ENCODE data around the gene RHOH. TPM values are rescaled to one million over a fixed set of nuclear protein-coding genes. Genes with fewer than 3 reads are reported as not detected.

The RHOH gene
- polyA plus RNA-seq, 1 experiment: not detected

- Histone ChIP-seq H3K36me3 (ENCODE audit: control insufficient read depth, insufficient read depth, low read length) (no peaks in the 10 kb centered on the region), H3K4me3 (ENCODE audit: low read depth, low read length) (no peak overlapping the region), H3K27me3 (ENCODE audit: control insufficient read depth, insufficient read depth, low read length) (peaks cover 4% of the 10 kb centered on the region)
- ChIA-PET CTCF (no interaction called here), POLR2A (no interaction called here)
- no peak for TF ChIP-seq CTCF (IDR thresholded peaks at IDR 0.05; ENCODE audit: insufficient read depth, low read depth, low read length)
- no peak for DNase-seq (ENCODE audit: low read depth)
Measured at GRCh38 chr4:40225497-40225896, 28.7 kb downstream of the RHOH start.

- CTCF ChIA-PET: no interaction called here
- POLR2A ChIA-PET: no interaction called here
- TF ChIP-seq CTCF (IDR thresholded peaks at IDR 0.05; ENCODE audit: insufficient read depth, low read depth, low read length): no peak
Measured at GRCh38 chr4:40227284-40227683, 30.5 kb downstream of the RHOH start.

GRCh38 chr4:40228497-40229365 is 31.9 kb downstream of the RHOH start:
- no peak for DNase-seq (ENCODE audit: low read depth)
- Histone ChIP-seq H3K27me3 (ENCODE audit: control insufficient read depth, insufficient read depth, low read length) (peaks cover 5% of the 10 kb centered on the region), H3K36me3 (ENCODE audit: control insufficient read depth, insufficient read depth, low read length) (no peaks in the 10 kb centered on the region), H3K4me3 (ENCODE audit: low read depth, low read length) (no peak overlapping the region)
- ChIA-PET CTCF (interaction anchor here (0.5 to 1.8 kb wide), 4 partner anchors 9 to 84 kb away, joined by 3 to 6 read pairs (median 3); no protein-coding TSS in a partner anchor), POLR2A (no interaction called here)
- peak; percentile 27; the same call in 1 of the 2 replicates for TF ChIP-seq CTCF (IDR thresholded peaks at IDR 0.05; ENCODE audit: insufficient read depth, low read depth, low read length)

More at GRCh38 chr4:40227284-40227683, 30.5 kb downstream of the RHOH start:
- no peak for DNase-seq (ENCODE audit: low read depth)
- Histone ChIP-seq H3K27me3 (ENCODE audit: control insufficient read depth, insufficient read depth, low read length) (peaks cover 2% of the 10 kb centered on the region), H3K4me3 (ENCODE audit: low read depth, low read length) (no peak overlapping the region), H3K36me3 (ENCODE audit: control insufficient read depth, insufficient read depth, low read length) (no peaks in the 10 kb centered on the region)

- POLR2A ChIA-PET: no interaction called here
- TF ChIP-seq CTCF (IDR thresholded peaks at IDR 0.05; ENCODE audit: insufficient read depth, low read depth, low read length): no peak
- CTCF ChIA-PET: interaction anchor here (0.6 to 1.4 kb wide), 3 partner anchors 17 to 100 kb away, joined by 3 to 5 read pairs (median 3); no protein-coding TSS in a partner anchor
- no peak for DNase-seq (ENCODE audit: low read depth)
- H3K36me3 ChIP-seq (ENCODE audit: control insufficient read depth, insufficient read depth, low read length): no peaks in the 10 kb centered on the region
- no peak overlapping the region for H3K4me3 ChIP-seq (ENCODE audit: low read depth, low read length)
- H3K27me3 ChIP-seq (ENCODE audit: control insufficient read depth, insufficient read depth, low read length): peaks cover 4% of the 10 kb centered on the region
Measured at GRCh38 chr4:40231316-40231863, 34.6 kb downstream of the RHOH start.

GRCh38 chr4:40232610-40233009 is 35.8 kb downstream of the RHOH start:
- TF ChIP-seq CTCF (IDR thresholded peaks at IDR 0.05; ENCODE audit: insufficient read depth, low read depth, low read length): no peak
- CTCF ChIA-PET: interaction anchor here (0.8 kb wide), 1 partner anchor 487 kb away, joined by 3 read pairs; no protein-coding TSS in a partner anchor
- Histone ChIP-seq H3K27me3 (ENCODE audit: control insufficient read depth, insufficient read depth, low read length) (peaks cover 6% of the 10 kb centered on the region), H3K36me3 (ENCODE audit: control insufficient read depth, insufficient read depth, low read length) (no peaks in the 10 kb centered on the region), H3K4me3 (ENCODE audit: low read depth, low read length) (no peak overlapping the region)
- no peak for DNase-seq (ENCODE audit: low read depth)
- POLR2A ChIA-PET: no interaction called here
